ENCODE results near the gene PRDM16.

DNA sequence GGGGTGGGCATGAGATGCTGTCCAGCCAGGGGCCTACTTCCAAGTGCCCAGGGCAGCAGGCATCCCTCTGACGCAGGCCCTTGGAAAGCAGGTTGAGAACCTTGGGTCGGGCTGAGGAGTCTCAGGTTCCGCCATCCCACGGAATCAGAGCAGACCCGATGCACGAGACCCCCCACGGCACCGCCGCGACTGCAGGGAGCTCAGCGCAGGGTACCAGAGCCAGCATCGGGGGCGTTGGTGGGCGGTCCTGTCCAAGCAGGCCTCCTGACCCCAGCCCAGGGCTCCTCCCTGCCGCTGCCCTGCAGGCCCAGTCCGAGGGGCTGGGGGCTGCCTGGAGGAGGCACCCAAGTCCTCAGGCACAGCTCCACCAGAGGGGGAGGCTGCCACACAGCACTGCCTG lies 177.2 kb downstream of the PRDM16 start:
- TF ChIP-seq, protein P1, sequence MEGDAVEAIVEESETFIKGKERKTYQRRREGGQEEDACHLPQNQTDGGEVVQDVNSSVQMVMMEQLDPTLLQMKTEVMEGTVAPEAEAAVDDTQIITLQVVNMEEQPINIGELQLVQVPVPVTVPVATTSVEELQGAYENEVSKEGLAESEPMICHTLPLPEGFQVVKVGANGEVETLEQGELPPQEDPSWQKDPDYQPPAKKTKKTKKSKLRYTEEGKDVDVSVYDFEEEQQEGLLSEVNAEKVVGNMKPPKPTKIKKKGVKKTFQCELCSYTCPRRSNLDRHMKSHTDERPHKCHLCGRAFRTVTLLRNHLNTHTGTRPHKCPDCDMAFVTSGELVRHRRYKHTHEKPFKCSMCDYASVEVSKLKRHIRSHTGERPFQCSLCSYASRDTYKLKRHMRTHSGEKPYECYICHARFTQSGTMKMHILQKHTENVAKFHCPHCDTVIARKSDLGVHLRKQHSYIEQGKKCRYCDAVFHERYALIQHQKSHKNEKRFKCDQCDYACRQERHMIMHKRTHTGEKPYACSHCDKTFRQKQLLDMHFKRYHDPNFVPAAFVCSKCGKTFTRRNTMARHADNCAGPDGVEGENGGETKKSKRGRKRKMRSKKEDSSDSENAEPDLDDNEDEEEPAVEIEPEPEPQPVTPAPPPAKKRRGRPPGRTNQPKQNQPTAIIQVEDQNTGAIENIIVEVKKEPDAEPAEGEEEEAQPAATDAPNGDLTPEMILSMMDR (conservative IDR thresholded peaks at IDR 0.05; ENCODE audit: low read length) = no peak
- no peak for TF ChIP-seq EZH2phosphoT487 (IDR thresholded peaks at IDR 0.05; ENCODE audit: borderline replicate concordance)
